ENCODE measurements around the gene TOGARAM1.

- TF ChIP-seq, protein P1, sequence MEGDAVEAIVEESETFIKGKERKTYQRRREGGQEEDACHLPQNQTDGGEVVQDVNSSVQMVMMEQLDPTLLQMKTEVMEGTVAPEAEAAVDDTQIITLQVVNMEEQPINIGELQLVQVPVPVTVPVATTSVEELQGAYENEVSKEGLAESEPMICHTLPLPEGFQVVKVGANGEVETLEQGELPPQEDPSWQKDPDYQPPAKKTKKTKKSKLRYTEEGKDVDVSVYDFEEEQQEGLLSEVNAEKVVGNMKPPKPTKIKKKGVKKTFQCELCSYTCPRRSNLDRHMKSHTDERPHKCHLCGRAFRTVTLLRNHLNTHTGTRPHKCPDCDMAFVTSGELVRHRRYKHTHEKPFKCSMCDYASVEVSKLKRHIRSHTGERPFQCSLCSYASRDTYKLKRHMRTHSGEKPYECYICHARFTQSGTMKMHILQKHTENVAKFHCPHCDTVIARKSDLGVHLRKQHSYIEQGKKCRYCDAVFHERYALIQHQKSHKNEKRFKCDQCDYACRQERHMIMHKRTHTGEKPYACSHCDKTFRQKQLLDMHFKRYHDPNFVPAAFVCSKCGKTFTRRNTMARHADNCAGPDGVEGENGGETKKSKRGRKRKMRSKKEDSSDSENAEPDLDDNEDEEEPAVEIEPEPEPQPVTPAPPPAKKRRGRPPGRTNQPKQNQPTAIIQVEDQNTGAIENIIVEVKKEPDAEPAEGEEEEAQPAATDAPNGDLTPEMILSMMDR (conservative IDR thresholded peaks at IDR 0.05): no peak
- TF ChIP-seq EZH2 (IDR thresholded peaks at IDR 0.05; ENCODE audit: low read depth): no peak
These were observed 72.7 kb downstream of the TOGARAM1 start for GRCh38 chr14:45034730-45035129.

Measured in PC-9 (cell line).